NOMO-1 treated with DMSO at 0.1 percent for 48 hours (cell line): ENCODE results near the gene UAP1L1.
"Not testable (repeated sequence)": the region's sequence is repeated elsewhere in the genome, so short reads cannot be mapped to it uniquely, and the experiment has no call there.

ENCODE experiments used
- DNase-seq: peaks from one replicate; lab custom pipeline; 2025; ENCODE audit not compliant: unreplicated experiment; lab: John Stamatoyannopoulos, UW

The UAP1L1 gene

DNA sequence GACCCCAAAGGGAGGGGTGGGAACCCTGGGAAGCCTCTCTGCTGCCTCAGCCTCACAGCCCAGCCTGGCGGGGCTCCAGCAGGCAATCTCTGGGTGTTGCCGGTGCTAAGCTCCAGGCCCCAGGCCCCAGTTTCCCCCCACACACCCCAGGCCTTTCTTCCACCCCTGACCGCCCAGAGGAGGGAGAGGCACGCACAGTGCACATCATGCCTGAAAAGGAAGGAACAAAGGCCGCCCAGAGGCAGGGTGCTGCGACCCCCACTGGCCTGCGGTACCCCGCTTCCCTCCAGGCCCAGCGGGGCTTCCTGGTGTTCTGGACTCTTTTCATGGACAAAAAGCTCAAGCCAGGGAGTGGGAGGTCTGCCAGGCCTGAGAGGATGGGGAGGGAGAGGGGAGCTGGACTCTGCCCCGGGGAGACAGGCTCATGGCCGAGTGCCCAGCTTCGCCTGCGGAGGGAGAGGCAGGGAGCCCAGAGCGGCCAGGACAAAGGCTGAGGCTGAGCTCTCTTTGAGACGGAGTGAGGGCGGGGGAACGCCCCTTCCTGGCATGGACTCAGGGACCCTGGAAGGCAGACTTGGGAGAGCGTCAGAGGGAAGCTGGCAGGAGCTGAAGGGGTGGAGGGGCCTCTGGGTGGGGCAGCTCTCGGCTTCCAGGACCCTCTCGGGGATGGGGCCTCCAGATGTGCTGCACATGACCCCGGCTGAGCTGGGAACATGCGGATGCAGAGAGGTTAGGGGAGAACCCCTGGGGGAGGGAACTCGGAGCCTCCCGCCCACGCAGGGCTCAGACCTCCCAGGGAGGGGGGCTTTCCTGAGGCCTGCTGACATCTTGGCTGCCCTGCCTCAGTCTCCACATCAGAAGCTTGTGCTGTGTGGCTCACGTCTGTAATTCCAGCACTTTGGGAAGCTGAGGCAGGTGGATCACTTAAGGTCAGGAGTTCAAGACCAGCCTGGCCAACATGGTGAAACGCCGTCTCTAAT lies 21.6 kb upstream of the UAP1L1 start:
- no peak for DNase-seq

- no peak for DNase-seq
Measured at GRCh38 chr9:137056739-137057415, 20.4 kb upstream of the UAP1L1 start.

GRCh38 chr9:137057545-137057944 lies 19.8 kb upstream of the UAP1L1 start:
- no peak for DNase-seq

DNA sequence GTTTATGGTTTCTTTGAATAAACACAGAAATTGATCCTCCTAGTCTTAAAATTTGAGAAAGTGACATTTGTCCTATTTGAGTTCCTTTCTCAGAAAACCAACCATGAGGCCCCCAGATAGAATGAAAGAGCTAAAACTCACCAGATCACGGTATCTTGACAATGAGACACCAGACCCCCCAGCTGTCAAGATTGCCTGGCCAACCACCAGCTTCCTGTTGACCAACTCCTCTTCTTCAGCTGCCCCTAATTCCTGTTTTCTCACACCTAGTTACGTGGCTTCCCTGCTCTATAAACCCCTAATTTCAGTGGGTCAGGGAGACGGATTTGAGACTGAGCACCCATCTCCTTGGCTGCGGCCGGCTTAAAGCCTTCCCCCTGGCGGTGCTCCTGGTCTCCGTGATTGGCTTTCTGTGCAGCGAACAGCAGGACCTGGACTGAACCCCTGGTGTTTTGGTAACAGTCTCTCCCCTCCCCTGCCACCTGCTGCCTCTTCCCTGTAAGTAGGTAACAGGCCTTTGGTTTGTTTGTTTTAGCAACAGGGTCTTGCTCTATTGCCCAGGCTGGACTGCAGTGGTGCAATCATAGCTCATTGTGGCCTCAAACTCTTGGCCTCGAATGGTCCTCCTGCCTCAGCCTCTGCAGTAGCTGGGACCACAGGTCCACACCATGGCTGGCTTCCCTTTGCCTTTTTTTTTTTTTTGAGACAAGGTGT lies 18.6 kb upstream of the UAP1L1 start:
- peak; percentile 62 for DNase-seq

GRCh38 chr9:137062384-137062783 lies 14.9 kb upstream of the UAP1L1 start:
- no peak for DNase-seq

DNA sequence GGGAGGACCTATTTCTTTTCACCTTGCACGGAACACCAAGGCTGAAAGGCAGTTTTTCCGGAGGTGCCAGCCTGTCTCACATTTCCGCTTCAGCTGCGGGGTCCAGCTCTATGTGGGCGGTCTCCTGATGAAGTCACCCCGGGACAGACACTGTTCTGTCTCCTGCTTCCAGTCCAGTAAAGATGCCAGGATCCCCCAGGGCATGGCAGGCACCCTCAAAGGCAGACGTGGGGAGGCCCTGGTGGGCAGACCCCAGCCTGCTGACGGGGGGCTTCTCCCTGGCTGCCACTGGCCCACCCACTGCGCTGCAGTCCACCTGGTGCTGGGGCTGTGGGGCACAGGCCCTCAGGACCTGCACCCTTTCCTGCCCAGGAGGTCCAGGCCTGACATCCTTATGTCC lies 14.5 kb upstream of the UAP1L1 start:
- DNase-seq: not testable (repeated sequence)

DNA sequence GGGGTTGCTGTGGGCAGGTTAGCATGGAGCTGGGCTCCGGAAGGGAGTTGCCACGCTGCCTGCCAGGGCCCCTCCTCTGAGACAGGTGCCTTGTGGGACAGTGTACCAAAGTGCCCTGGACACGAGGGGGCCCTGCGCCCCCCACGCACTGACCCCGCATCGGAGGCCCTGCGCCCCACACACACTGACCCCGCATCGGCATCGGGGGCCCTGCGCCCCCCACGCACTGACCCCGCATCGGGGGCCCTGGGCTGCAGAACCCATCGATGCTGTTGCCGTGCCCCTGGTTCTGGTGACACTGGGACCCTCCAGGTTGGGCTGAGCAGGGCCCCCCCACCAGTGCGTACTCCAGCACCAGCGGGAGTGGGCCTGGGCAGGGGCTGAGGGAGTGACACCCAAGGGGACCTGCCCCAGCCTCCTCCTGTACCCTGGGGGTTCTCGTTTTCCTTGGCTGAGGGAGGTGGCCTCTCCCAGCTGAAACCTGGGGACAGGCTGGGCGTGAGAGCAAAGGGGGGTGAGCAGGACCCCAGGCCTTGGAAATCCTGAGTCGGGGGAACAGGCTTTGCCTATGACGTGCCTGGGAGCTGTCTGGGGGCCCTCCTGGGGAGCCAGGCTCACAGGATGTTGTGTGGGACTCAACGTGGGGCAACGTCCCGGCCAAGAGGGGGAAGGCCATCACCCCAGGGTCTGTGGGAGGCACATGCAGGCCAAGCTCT lies 13.8 kb upstream of the UAP1L1 start:
- DNase-seq: no peak

DNA sequence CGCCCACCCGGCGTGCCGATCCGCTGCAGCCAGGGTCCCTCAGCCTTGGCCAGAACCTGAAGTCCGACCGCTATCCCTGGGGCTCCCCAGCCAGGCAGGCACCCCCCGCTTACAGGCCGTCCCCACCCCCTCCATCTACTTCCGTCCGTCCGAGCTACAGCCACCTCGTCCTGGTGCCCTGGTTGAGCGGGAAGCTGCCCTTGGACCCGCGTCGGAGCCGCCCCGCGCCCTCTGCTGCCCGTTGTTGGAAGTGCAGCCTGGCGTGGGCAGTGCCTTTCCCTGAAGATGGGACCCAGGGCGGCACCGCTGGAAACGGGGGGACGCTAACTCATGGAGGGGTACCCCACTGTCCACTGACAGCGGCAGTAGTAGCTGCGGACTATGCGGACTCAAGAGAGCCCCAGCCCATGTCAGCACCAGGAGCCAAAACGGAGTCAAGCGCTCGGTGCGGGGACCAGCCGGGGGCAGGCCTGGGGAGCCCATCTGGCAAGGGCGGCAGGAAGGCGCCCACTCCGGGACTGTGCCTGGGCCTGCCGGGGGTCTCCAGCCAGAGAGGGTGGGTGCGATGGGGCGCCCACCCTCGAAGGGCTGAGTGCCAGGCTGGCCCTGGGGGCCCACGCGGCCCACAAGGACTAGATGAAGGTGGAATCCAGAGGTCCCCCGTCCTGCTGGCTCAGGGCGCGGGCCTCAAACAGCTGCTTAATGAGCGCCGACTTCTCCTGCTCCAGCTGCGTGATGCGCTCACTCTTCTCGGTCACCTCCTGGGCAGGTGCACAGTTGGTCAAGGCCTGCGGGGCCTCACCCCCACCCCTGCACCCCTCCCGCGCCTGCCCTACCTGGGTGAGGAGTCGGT lies 13.1 kb upstream of the UAP1L1 start:
- peak; percentile 51 for DNase-seq

GRCh38 chr9:137064880-137065164 lies 12.5 kb upstream of the UAP1L1 start:
- DNase-seq: no peak

DNA sequence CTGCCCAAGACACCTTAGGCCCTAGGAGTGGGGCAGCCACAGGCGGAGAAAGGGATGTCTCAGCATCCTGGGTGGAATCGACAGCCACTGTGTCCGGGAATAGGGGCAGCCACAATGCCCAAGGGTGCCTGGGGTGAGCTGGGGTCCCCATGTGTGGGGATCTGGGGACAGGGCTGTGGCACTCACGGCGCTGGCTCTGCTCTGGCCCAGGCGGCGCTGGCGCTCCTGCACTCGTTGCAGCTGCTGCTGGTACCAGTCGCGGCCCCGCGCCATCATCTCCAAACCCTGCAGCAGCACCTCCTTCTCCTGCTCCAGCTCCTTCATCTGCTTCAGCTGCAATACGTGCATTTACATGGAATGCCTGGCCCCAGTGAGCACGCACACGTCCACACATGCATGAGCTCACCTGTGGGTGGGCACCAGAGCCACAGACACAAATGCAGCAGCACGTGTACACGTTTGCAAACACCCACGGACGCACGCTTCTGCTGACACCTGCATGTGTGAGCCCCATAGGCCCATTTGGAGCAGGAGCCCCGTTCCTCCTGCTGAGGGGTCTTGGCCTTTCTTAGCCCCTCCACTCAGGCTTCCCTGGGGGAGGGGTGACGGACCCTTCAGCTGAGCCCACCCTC lies 11.9 kb upstream of the UAP1L1 start:
- DNase-seq: no peak

DNA sequence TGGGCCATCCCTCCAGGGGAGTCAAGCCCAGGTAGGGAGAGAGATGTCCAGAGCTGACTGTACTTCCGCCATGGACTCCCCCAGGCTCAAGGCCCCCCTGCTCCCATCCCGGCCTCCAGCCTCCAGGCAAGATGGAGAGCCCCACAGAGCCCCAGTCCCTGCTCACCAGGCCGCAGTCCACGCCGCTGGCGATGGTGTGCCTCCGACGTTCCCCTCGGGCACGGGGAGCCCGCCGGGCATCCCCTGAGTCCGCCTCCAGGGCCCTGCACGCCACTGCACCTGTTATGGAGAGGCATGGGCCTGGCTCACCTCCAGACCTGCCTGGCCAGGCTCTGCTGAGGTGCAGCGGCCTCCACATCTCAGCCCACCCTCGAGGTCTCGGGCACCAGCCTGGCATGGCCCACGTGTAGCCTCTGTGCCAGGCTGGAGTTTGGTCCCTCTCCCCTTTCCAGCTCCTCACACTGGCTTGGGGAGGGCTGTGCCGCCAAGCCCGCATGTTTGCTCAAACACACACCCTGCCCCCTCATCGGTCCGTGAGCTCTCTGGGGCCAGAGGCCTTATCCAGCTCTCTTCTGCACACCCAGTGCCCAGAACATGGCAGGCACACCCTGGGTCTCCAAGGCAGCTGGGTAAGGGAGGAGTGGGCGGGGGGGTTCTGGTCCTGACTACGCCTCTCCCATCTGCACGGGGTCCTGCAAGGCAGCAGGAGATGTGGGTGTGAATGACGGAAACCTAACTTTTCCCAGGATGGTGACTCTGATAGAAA lies 11.0 kb upstream of the UAP1L1 start:
- DNase-seq: no peak

- peak; percentile 85 for DNase-seq
Measured at GRCh38 chr9:137067860-137068538, 9.3 kb upstream of the UAP1L1 start.

- DNase-seq: no peak
Measured at GRCh38 chr9:137068539-137069507, 8.5 kb upstream of the UAP1L1 start.

GRCh38 chr9:137069508-137070091 lies 7.7 kb upstream of the UAP1L1 start:
- DNase-seq: no peak

DNA sequence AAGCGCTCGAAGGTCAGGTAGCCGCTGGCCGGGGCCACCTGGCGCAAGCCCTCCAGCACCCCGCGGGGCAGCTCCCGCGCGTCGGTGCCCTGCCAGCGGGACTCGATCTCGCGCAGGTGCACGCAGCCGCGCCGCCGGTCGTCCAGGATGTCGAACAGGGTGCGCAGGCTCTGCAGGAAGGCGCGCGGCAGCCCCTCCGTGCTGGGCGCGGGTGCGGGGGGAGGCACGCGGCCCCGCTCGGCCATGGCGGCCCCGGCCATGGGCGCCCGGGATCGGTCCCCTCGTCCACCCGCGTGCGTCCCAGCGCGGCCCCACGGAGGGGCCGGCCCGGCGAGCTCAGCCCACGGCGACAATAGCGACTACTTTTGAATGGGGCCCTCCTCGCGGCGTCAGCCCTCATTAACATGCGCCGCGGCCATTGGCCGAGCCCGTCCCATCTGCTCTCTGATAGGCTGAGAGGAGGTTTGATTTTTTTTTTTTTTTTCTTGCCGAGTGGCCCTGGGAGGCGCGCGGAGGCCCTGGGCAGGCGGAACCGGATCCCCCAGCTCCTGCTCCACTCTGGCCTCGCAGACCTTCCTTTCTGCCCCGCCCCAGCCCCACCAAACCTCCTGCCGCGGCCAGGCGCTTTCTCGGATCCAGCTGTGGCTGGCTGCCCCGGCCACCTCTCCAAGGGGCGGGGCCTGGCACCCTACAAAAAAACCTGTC lies 7.0 kb upstream of the UAP1L1 start, which contains the start of gene SAPCD2:
TSS of gene SAPCD2 (minus strand) at position 357 of the 705 bp plus-strand sequence. CDS start at position 260, 97 bp downstream.
- peak; percentile 99 for DNase-seq

GRCh38 chr9:137070906-137071275 lies 6.4 kb upstream of the UAP1L1 start:
- peak; percentile 54 for DNase-seq
